ACC112 (cell line): ENCODE results near the gene NR0B2.
"Not testable (repeated sequence)": the region's sequence is repeated elsewhere in the genome, so short reads cannot be mapped to it uniquely, and the experiment has no call there.

Source experiments
- H2AFZ ChIP-seq: fragments of 200-600 bp; sonication (generic); one replicate; pipeline ENCODE4 v1.6.0; 2017; ENCODE audit warnings: antibody characterized with exemption, low read length; ENCODE audit not compliant: unreplicated experiment
- H3K27ac ChIP-seq: fragments of 200-600 bp; sonication (generic); 2 replicates; pipeline ENCODE4 v1.5.1; 2014; ENCODE audit warnings: low read depth, mild to moderate bottlenecking, antibody characterized with exemption, low read length, moderate library complexity
- H3K27me3 ChIP-seq: fragments of 200-600 bp; sonication (generic); 2 replicates; pipeline ENCODE4 v1.6.1; 2014; ENCODE audit warnings: mild to moderate bottlenecking, antibody characterized with exemption, low read length, moderate library complexity, mixed read lengths; ENCODE audit not compliant: insufficient read depth
- H3K36me3 ChIP-seq: fragments of 200-600 bp; sonication (generic); 2 replicates; pipeline ENCODE4 v1.6.1; 2016; ENCODE audit warnings: mild to moderate bottlenecking, antibody characterized with exemption, low read length, moderate library complexity, mixed read lengths; ENCODE audit not compliant: insufficient read depth
- H3K4me1 ChIP-seq: fragments of 200-600 bp; sonication (generic); one replicate; pipeline ENCODE4 v1.6.1; 2016; ENCODE audit warnings: low read length, mixed read lengths; ENCODE audit not compliant: insufficient read depth, unreplicated experiment, control insufficient read depth
- H3K4me3 ChIP-seq: fragments of 200-600 bp; sonication (generic); 2 replicates; pipeline ENCODE4 v1.5.1; 2014; ENCODE audit warnings: mild to moderate bottlenecking, low read depth, low read length
- H3K79me2 ChIP-seq: fragments of 200-600 bp; sonication (generic); one replicate; pipeline ENCODE4 v1.6.0; 2016; ENCODE audit warnings: low read length; ENCODE audit not compliant: control insufficient read depth, unreplicated experiment, insufficient read depth

Gene NR0B2

GRCh38 chr1:26951216-26951615 lies 37.4 kb upstream of the NR0B2 start:
- peaks cover 5% of the 10 kb centered on the region; the same call in 1 of the 2 replicates for H3K27me3 ChIP-seq
- no peak overlapping the region for H3K27ac ChIP-seq
- no peaks in the 10 kb centered on the region for H3K79me2 ChIP-seq
- H3K4me1 ChIP-seq = no peaks in the 10 kb centered on the region
- no peak overlapping the region for H3K4me3 ChIP-seq
- peaks cover 3% of the 10 kb centered on the region; the same call in 1 of the 2 replicates for H3K36me3 ChIP-seq
- no peak overlapping the region for H2AFZ ChIP-seq

GRCh38 chr1:26950602-26951001 lies 36.8 kb upstream of the NR0B2 start:
- H2AFZ ChIP-seq = no peak overlapping the region
- no peaks in the 10 kb centered on the region for H3K27me3 ChIP-seq
- no peak overlapping the region for H3K4me3 ChIP-seq
- H3K27ac ChIP-seq = no peak overlapping the region
- no peaks in the 10 kb centered on the region for H3K79me2 ChIP-seq
- H3K4me1 ChIP-seq = no peaks in the 10 kb centered on the region
- H3K36me3 ChIP-seq = peaks cover 5% of the 10 kb centered on the region; the same call in 1 of the 2 replicates

- no peak overlapping the region for H2AFZ ChIP-seq
- no peak overlapping the region for H3K4me3 ChIP-seq
- peaks cover 5% of the 10 kb centered on the region; the same call in 1 of the 2 replicates for H3K36me3 ChIP-seq
- no peaks in the 10 kb centered on the region for H3K79me2 ChIP-seq
- no peaks in the 10 kb centered on the region for H3K27me3 ChIP-seq
- no peak overlapping the region for H3K27ac ChIP-seq
- H3K4me1 ChIP-seq = no peaks in the 10 kb centered on the region
These were observed 36.1 kb upstream of the NR0B2 start for GRCh38 chr1:26949926-26950319.

- Histone ChIP-seq H3K4me3 (no peak overlapping the region), H3K27me3 (no peaks in the 10 kb centered on the region), H3K36me3 (peaks cover 5% of the 10 kb centered on the region; the same call in 1 of the 2 replicates), H3K4me1 (no peaks in the 10 kb centered on the region), H3K27ac (no peak overlapping the region), H2AFZ (no peak overlapping the region), H3K79me2 (no peaks in the 10 kb centered on the region)
These were observed 35.6 kb upstream of the NR0B2 start for GRCh38 chr1:26949266-26949925.

GRCh38 chr1:26948725-26949057 lies 34.9 kb upstream of the NR0B2 start:
- not testable (repeated sequence) for H3K79me2 ChIP-seq, H3K27me3 ChIP-seq, H2AFZ ChIP-seq, H3K4me1 ChIP-seq, H3K36me3 ChIP-seq, H3K27ac ChIP-seq, H3K4me3 ChIP-seq

GRCh38 chr1:26946270-26946669 lies 32.5 kb upstream of the NR0B2 start:
- H3K79me2 ChIP-seq = no peaks in the 10 kb centered on the region
- H3K4me3 ChIP-seq = no peak overlapping the region
- H3K36me3 ChIP-seq = peaks cover 14% of the 10 kb centered on the region; the same call in 1 of the 2 replicates
- H3K4me1 ChIP-seq = no peaks in the 10 kb centered on the region
- H2AFZ ChIP-seq = no peak overlapping the region
- H3K27me3 ChIP-seq = no peaks in the 10 kb centered on the region
- H3K27ac ChIP-seq = no peak overlapping the region

- peaks cover 16% of the 10 kb centered on the region; the same call in 1 of the 2 replicates for H3K36me3 ChIP-seq
- no peaks in the 10 kb centered on the region for H3K79me2 ChIP-seq
- H3K27ac ChIP-seq = no peak overlapping the region
- no peak overlapping the region for H3K4me3 ChIP-seq
- H3K4me1 ChIP-seq = no peaks in the 10 kb centered on the region
- H2AFZ ChIP-seq = no peak overlapping the region
- H3K27me3 ChIP-seq = no peaks in the 10 kb centered on the region
These were observed 32.0 kb upstream of the NR0B2 start for GRCh38 chr1:26945728-26946127.

- no peaks in the 10 kb centered on the region for H3K79me2 ChIP-seq
- H3K27me3 ChIP-seq = no peaks in the 10 kb centered on the region
- no peak overlapping the region for H3K4me3 ChIP-seq
- H3K36me3 ChIP-seq = peaks cover 16% of the 10 kb centered on the region; the same call in 1 of the 2 replicates
- no peak overlapping the region for H3K27ac ChIP-seq
- H3K4me1 ChIP-seq = peaks cover 3% of the 10 kb centered on the region
- no peak overlapping the region for H2AFZ ChIP-seq
These were observed 31.4 kb upstream of the NR0B2 start for GRCh38 chr1:26945138-26945537.

GRCh38 chr1:26942656-26943055 lies 28.9 kb upstream of the NR0B2 start:
- Histone ChIP-seq H3K4me1 (peaks cover 14% of the 10 kb centered on the region), H3K27me3 (no peaks in the 10 kb centered on the region), H3K36me3 (peaks cover 16% of the 10 kb centered on the region; the same call in 1 of the 2 replicates), H3K27ac (no peak overlapping the region), H2AFZ (no peak overlapping the region), H3K79me2 (peaks cover 23% of the 10 kb centered on the region), H3K4me3 (no peak overlapping the region)

- H3K27me3 ChIP-seq = no peaks in the 10 kb centered on the region
- no peak overlapping the region for H3K4me3 ChIP-seq
- peaks cover 15% of the 10 kb centered on the region; the same call in 1 of the 2 replicates for H3K36me3 ChIP-seq
- H3K4me1 ChIP-seq = peaks cover 14% of the 10 kb centered on the region
- H3K27ac ChIP-seq = no peak overlapping the region
- no peak overlapping the region for H2AFZ ChIP-seq
- H3K79me2 ChIP-seq = peaks cover 31% of the 10 kb centered on the region
These were observed 27.5 kb upstream of the NR0B2 start for GRCh38 chr1:26941311-26941710.

- Histone ChIP-seq H3K4me1 (peaks cover 14% of the 10 kb centered on the region), H2AFZ (no peak overlapping the region), H3K27ac (no peak overlapping the region), H3K79me2 (peaks cover 35% of the 10 kb centered on the region), H3K4me3 (no peak overlapping the region), H3K27me3 (no peaks in the 10 kb centered on the region), H3K36me3 (peaks cover 17% of the 10 kb centered on the region; the same call in 1 of the 2 replicates)
These were observed 24.9 kb upstream of the NR0B2 start for GRCh38 chr1:26938659-26939025.
